HCT116 (cell line): ENCODE data around the gene TRMT2A. TPM values are rescaled to one million over a fixed set of nuclear protein-coding genes. Genes with fewer than 3 reads are reported as not detected.

Experiments
- ATAC-seq: fragments of 200-7000 bp; cut with Tn5 transposase; 2 replicates; pipeline ENCODE4 v1.9.1; 2020; ENCODE audit warnings: mild to moderate bottlenecking, moderate library complexity
- BruUV-seq: library from RNA; stranded (reverse); fragments of 400-500 nt; replicated peaks from 2 replicates; lab custom pipeline; 2021; lab: Mats Ljungman, UMichigan
- CTCF ChIA-PET: fragments of 300-600 bp; sonication (Branson Sonifier 250); formaldehyde crosslinking; loops from one replicate; lab custom pipeline; 2021; ENCODE audit warnings: antibody characterized with exemption; lab: Charles Lee
- POLR2A ChIA-PET: fragments of 300-600, 350-600 bp; sonication (Branson Sonifier 250); formaldehyde crosslinking; loops from one replicate; lab custom pipeline; 2021; ENCODE audit warnings: antibody characterized with exemption; lab: Charles Lee
- RAD21 ChIA-PET, 2 experiments: fragments of 300-600 bp; sonication (Branson Sonifier 250); formaldehyde crosslinking; loops; one replicate each; lab custom pipeline; 2023; ENCODE audit warnings: low total read pairs in 2 of 2; ENCODE audit not compliant: uncharacterized antibody in 2 of 2, unreplicated experiment in 2 of 2, low non-redundant PET in 1 of 2; lab: Charles Lee
- DNase-seq: peaks from one replicate; pipeline ENCODE4 v3.0.0-alpha.2; 2010; ENCODE audit warnings: low read depth, low spot score
- H2AFZ ChIP-seq: fragments of 200-600 bp; shearing (Covaris generic), sonication (generic); 2 replicates; pipeline ENCODE4 v1.6.1; 2017; ENCODE audit warnings: low read depth, mixed run types, mixed read lengths, antibody characterized with exemption, low read length; ENCODE audit not compliant: poor library complexity, severe bottlenecking
- H3K27ac ChIP-seq: 2 replicates; pipeline ENCODE4 v1.5.1; 2012; ENCODE audit warnings: low read depth, low read length
- H3K27me3 ChIP-seq: fragments of 200-600 bp; sonication (generic); 2 replicates; pipeline ENCODE4 v1.6.1; 2016; ENCODE audit warnings: mixed run types, low read length, mixed read lengths; ENCODE audit not compliant: insufficient read depth
- H3K36me3 ChIP-seq, 2 experiments: fragments of 200-500 bp in 1 of 2; fragments of 200-600 bp in 1 of 2; sonication (Bioruptor generic) in 1 of 2; sonication (generic) in 1 of 2; 2 replicates each; pipeline versions ENCODE4 v1.5.1 to v1.6.1; 2014 to 2016; ENCODE audit warnings: low read length in 2 of 2, inconsistent platforms in 1 of 2, mixed read lengths in 1 of 2, mixed run types in 1 of 2; ENCODE audit not compliant: insufficient read depth in 2 of 2, control insufficient read depth in 1 of 2
- H3K4me1 ChIP-seq, 2 experiments: fragments of 200-600 bp in 1 of 2; sonication (generic) in 1 of 2; 2 replicates each; pipeline versions ENCODE4 v1.5.1 to v1.6.1; 2012 to 2017; ENCODE audit warnings: low read length in 2 of 2, inconsistent platforms in 1 of 2, mild to moderate bottlenecking in 1 of 2, mixed read lengths in 1 of 2, mixed run types in 1 of 2, moderate library complexity in 1 of 2; ENCODE audit not compliant: insufficient read depth in 2 of 2, control insufficient read depth in 1 of 2
- H3K4me2 ChIP-seq: fragments of 200-600 bp; sonication (generic); 2 replicates; pipeline ENCODE4 v1.6.1; 2017; ENCODE audit warnings: mixed run types, low read length, mixed read lengths
- H3K4me3 ChIP-seq, 2 experiments: fragments of 200-600 bp in 1 of 2; sonication (generic) in 1 of 2; replicated peaks in 1 of 2; 2 replicates each; pipeline ENCODE4 v1.5.1; 2011 to 2016; ENCODE audit warnings: low read length in 2 of 2, control low read depth in 1 of 2, low read depth in 1 of 2, mild to moderate bottlenecking in 1 of 2, mixed read lengths in 1 of 2, mixed run types in 1 of 2
- H3K79me2 ChIP-seq: fragments of 200-600 bp; sonication (generic); 2 replicates; pipeline ENCODE4 v1.6.1; 2017; ENCODE audit warnings: mild to moderate bottlenecking, mixed run types, low read length, moderate library complexity, mixed read lengths; ENCODE audit not compliant: insufficient read depth
- H3K9ac ChIP-seq: fragments of 200-600 bp; sonication (generic); 2 replicates; pipeline ENCODE4 v1.6.1; 2016; ENCODE audit warnings: low read length, mixed read lengths
- H3K9me2 ChIP-seq: fragments of 200-600 bp; sonication (generic), shearing (Covaris generic); 2 replicates; pipeline ENCODE4 v1.6.1; 2017; ENCODE audit warnings: mixed run types, mild to moderate bottlenecking, moderate library complexity; ENCODE audit not compliant: insufficient read depth
- H3K9me3 ChIP-seq, 2 experiments: fragments of 200-500 bp in 1 of 2; fragments of 200-600 bp in 1 of 2; sonication (Bioruptor generic) in 1 of 2; sonication (generic) in 1 of 2; 2 replicates each; pipeline ENCODE4 v1.6.1; 2014 to 2017; ENCODE audit warnings: low read length in 2 of 2, mixed read lengths in 2 of 2, inconsistent platforms in 1 of 2, low read depth in 1 of 2, mild to moderate bottlenecking in 1 of 2, mixed run types in 1 of 2, moderate library complexity in 1 of 2; ENCODE audit not compliant: control insufficient read depth in 1 of 2, insufficient read depth in 1 of 2
- H4K20me1 ChIP-seq: fragments of 200-600 bp; sonication (generic), shearing (Covaris generic); 2 replicates; pipeline ENCODE4 v1.6.1; 2017; ENCODE audit warnings: mixed run types, mild to moderate bottlenecking, moderate library complexity; ENCODE audit not compliant: insufficient read depth
- CEBPB ChIP-seq: IDR thresholded peaks from 2 replicates; pipeline ENCODE4 v1.6.1; 2012; ENCODE audit warnings: low read depth
- ELF1 ChIP-seq: IDR thresholded peaks from 2 replicates; pipeline ENCODE4 v1.6.1; 2012; ENCODE audit warnings: low read depth, borderline replicate concordance
- EZH2 ChIP-seq: fragments of 200-600 bp; sonication (generic); IDR thresholded peaks from 2 replicates; pipeline ENCODE4 v1.6.1; 2017; ENCODE audit warnings: antibody characterized with exemption, mixed run types
- EZH2phosphoT487 ChIP-seq: fragments of 200-600 bp; IDR thresholded peaks from 2 replicates; pipeline ENCODE4 v1.6.1; 2018; ENCODE audit warnings: antibody characterized with exemption, borderline replicate concordance
- FOSL1 ChIP-seq: IDR thresholded peaks from 2 replicates; pipeline ENCODE4 v1.6.1; 2012; ENCODE audit warnings: low read depth
- JUND ChIP-seq: IDR thresholded peaks from 2 replicates; pipeline ENCODE4 v1.6.1; 2012
- POLR2A ChIP-seq: IDR thresholded peaks from 2 replicates; pipeline ENCODE4 v1.7.0; 2011; ENCODE audit warnings: borderline replicate concordance; ENCODE audit not compliant: insufficient read depth, insufficient read length; ENCODE audit errors: extremely low read depth
- POLR2AphosphoS5 ChIP-seq: IDR thresholded peaks from 2 replicates; pipeline ENCODE4 v1.6.1; 2011; ENCODE audit warnings: mild to moderate bottlenecking, low read depth, low read length, moderate library complexity
- SIN3A ChIP-seq: IDR thresholded peaks from 2 replicates; pipeline ENCODE4 v1.6.1; 2012; ENCODE audit warnings: low read depth
- SP1 ChIP-seq: IDR thresholded peaks from 2 replicates; pipeline ENCODE4 v1.6.1; 2012; ENCODE audit warnings: low read depth
- SRF ChIP-seq: IDR thresholded peaks from 2 replicates; pipeline ENCODE4 v1.6.1; 2012; ENCODE audit warnings: low read depth
- TCF7L2 ChIP-seq: IDR thresholded peaks from 2 replicates; pipeline ENCODE4 v1.7.0; 2011; ENCODE audit warnings: borderline replicate concordance, inconsistent platforms; ENCODE audit not compliant: insufficient read depth, insufficient read length; ENCODE audit errors: extremely low read depth
- YY1 ChIP-seq: IDR thresholded peaks from 2 replicates; pipeline ENCODE4 v1.6.1; 2011; ENCODE audit warnings: low read length, low read depth, moderate library complexity, mild to moderate bottlenecking; ENCODE audit not compliant: insufficient replicate concordance; ENCODE audit errors: extremely low read depth
- ZNF274 ChIP-seq: fragments of 200-500 bp; sonication (Bioruptor generic); IDR thresholded peaks from 2 replicates; pipeline ENCODE4 v1.6.1; 2014; ENCODE audit warnings: mild to moderate bottlenecking, low read depth, low read length, inconsistent platforms
- intact Hi-C: fragments of 100-400 bp; cut with micrococcal nuclease; formaldehyde crosslinking; loops from 2 replicates; pipeline ENCODE4 v1.10.0; 2022
- total RNA-seq: library from RNA; stranded (reverse); gene quantifications from one replicate; pipeline ENCODE4 v1.2.1, GENCODE V29; 2021; ENCODE audit not compliant: unreplicated experiment
- TF ChIP-seq, protein P1 (sequence below), 3 experiments: fragments of 200-600 bp in 1 of 3; sonication (generic) in 1 of 3; IDR thresholded peaks in 2 of 3; conservative IDR thresholded peaks in 1 of 3; 2 replicates each; pipeline ENCODE4 v1.5.1; 2012 to 2017; ENCODE audit warnings: low read depth in 2 of 3, low read length in 2 of 3, antibody characterized with exemption in 1 of 3, borderline replicate concordance in 1 of 3, control low read depth in 1 of 3, mild to moderate bottlenecking in 1 of 3, mixed read lengths in 1 of 3, mixed run types in 1 of 3, moderate library complexity in 1 of 3; ENCODE audit not compliant: insufficient read depth in 1 of 3
- TF ChIP-seq, protein P2 (sequence below): IDR thresholded peaks from 2 replicates; pipeline ENCODE4 v1.6.1; 2012
- TF ChIP-seq, protein P3 (sequence below): IDR thresholded peaks from 2 replicates; pipeline ENCODE4 v1.6.1; 2011; ENCODE audit warnings: mild to moderate bottlenecking, low read length, moderate library complexity; ENCODE audit not compliant: insufficient replicate concordance; ENCODE audit errors: extremely low read depth

Gene TRMT2A
- total RNA-seq, 1 experiment from 2014 or later: 67.3 TPM

GRCh38 chr22:20140521-20140964, 23.5 kb upstream of the TRMT2A start:
- Histone ChIP-seq H3K9ac (no peak overlapping the region), H3K36me3 (peaks cover 5 to 12% of the 10 kb centered on the region in 2 experiments; a peak in 2 of 4 replicates), H3K79me2 (peaks cover 44% of the 10 kb centered on the region), H3K27ac (no peak overlapping the region), H3K9me3 (no peaks in the 10 kb centered on the region), H3K4me1 (peaks cover 4 to 12% of the 10 kb centered on the region in 2 experiments; a peak in 2 of 4 replicates), H4K20me1 (no peaks in the 10 kb centered on the region), H3K4me2 (no peak overlapping the region), H2AFZ (no peak overlapping the region), H3K27me3 (no peaks in the 10 kb centered on the region), H3K4me3 (no peak overlapping the region), H3K9me2 (no peaks in the 10 kb centered on the region)
- CTCF ChIA-PET: no interaction called here
- no peak for ATAC-seq
- intact Hi-C loops: no loop called here
- BruUV-seq: no TSS peak
- TF ChIP-seq EZH2: no peak
- TF ChIP-seq CEBPB: no peak
- TF ChIP-seq ELF1: no peak
- TF ChIP-seq, protein P1, sequence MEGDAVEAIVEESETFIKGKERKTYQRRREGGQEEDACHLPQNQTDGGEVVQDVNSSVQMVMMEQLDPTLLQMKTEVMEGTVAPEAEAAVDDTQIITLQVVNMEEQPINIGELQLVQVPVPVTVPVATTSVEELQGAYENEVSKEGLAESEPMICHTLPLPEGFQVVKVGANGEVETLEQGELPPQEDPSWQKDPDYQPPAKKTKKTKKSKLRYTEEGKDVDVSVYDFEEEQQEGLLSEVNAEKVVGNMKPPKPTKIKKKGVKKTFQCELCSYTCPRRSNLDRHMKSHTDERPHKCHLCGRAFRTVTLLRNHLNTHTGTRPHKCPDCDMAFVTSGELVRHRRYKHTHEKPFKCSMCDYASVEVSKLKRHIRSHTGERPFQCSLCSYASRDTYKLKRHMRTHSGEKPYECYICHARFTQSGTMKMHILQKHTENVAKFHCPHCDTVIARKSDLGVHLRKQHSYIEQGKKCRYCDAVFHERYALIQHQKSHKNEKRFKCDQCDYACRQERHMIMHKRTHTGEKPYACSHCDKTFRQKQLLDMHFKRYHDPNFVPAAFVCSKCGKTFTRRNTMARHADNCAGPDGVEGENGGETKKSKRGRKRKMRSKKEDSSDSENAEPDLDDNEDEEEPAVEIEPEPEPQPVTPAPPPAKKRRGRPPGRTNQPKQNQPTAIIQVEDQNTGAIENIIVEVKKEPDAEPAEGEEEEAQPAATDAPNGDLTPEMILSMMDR (IDR thresholded peaks at IDR 0.05 in 2 of 3, conservative IDR thresholded peaks at IDR 0.05 in 1 of 3; ENCODE audit: borderline replicate concordance in 1 of 3, insufficient read depth in 1 of 3, low read depth in 2 of 3, low read length in 2 of 3): no peak
- TF ChIP-seq TCF7L2: no peak
- TF ChIP-seq EZH2phosphoT487: no peak
- no peak for TF ChIP-seq YY1
- no peak for TF ChIP-seq JUND
- TF ChIP-seq, protein P2, sequence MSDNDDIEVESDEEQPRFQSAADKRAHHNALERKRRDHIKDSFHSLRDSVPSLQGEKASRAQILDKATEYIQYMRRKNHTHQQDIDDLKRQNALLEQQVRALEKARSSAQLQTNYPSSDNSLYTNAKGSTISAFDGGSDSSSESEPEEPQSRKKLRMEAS: no peak
- no peak for TF ChIP-seq SIN3A
- TF ChIP-seq, protein P3, sequence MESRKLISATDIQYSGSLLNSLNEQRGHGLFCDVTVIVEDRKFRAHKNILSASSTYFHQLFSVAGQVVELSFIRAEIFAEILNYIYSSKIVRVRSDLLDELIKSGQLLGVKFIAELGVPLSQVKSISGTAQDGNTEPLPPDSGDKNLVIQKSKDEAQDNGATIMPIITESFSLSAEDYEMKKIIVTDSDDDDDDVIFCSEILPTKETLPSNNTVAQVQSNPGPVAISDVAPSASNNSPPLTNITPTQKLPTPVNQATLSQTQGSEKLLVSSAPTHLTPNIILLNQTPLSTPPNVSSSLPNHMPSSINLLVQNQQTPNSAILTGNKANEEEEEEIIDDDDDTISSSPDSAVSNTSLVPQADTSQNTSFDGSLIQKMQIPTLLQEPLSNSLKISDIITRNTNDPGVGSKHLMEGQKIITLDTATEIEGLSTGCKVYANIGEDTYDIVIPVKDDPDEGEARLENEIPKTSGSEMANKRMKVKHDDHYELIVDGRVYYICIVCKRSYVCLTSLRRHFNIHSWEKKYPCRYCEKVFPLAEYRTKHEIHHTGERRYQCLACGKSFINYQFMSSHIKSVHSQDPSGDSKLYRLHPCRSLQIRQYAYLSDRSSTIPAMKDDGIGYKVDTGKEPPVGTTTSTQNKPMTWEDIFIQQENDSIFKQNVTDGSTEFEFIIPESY: no peak
- no peak for TF ChIP-seq SP1
- no peak for TF ChIP-seq POLR2A
- no peak for TF ChIP-seq FOSL1
- no peak for TF ChIP-seq POLR2AphosphoS5
- no peak for TF ChIP-seq SRF
- no peak for TF ChIP-seq ZNF274
- DNase-seq: no peak
- RAD21 ChIA-PET: no interaction called here
- POLR2A ChIA-PET: no interaction called here
